CD14-positive monocyte (primary cell): ENCODE results near the gene ZNF229. TPM values are rescaled to one million over a fixed set of nuclear protein-coding genes. Genes with fewer than 3 reads are reported as not detected.
"Not testable (repeated sequence)": the region's sequence is repeated elsewhere in the genome, so short reads cannot be mapped to it uniquely, and the experiment has no call there.

Experiments
- DNase-seq, 3 donors: peaks; one replicate each; pipeline ENCODE4 v3.0.0-alpha.2; 2011 to 2022
- H2AFZ ChIP-seq: 2 replicates; pipeline ENCODE4 v1.6.0; 2012; ENCODE audit warnings: mild to moderate bottlenecking, low read depth, low read length, inconsistent platforms; ENCODE audit not compliant: insufficient read depth, poor library complexity, severe bottlenecking
- H3K27ac ChIP-seq, 2 donors: 1 replicate in 1 of 2; 2 replicates in 1 of 2; pipeline ENCODE4 v1.5.1; 2012 to 2013; ENCODE audit warnings: low read length in 2 of 2, control low read depth in 1 of 2, inconsistent platforms in 1 of 2, low read depth in 1 of 2, mild to moderate bottlenecking in 1 of 2
- H3K27me3 ChIP-seq, 2 donors: one replicate each; pipeline versions ENCODE4 v1.6.0 to v1.6.1; 2011 to 2013; ENCODE audit warnings: low read length in 2 of 2; ENCODE audit not compliant: control insufficient read depth in 2 of 2, insufficient read depth in 2 of 2
- H3K36me3 ChIP-seq, 2 donors: replicated peaks in 1 of 2; 1 replicate in 1 of 2; 2 replicates in 1 of 2; pipeline versions ENCODE4 v1.5.1 to v1.6.1; 2012 to 2013; ENCODE audit warnings: low read length in 2 of 2, control low read depth in 1 of 2, inconsistent platforms in 1 of 2, mild to moderate bottlenecking in 1 of 2; ENCODE audit not compliant: insufficient read depth in 2 of 2, control insufficient read depth in 1 of 2
- H3K4me1 ChIP-seq, 2 donors: 1 replicate in 1 of 2; 2 replicates in 1 of 2; pipeline versions ENCODE4 v1.5.1 to v1.6.1; 2012 to 2013; ENCODE audit warnings: low read length in 2 of 2, control low read depth in 1 of 2, inconsistent platforms in 1 of 2, mild to moderate bottlenecking in 1 of 2, moderate library complexity in 1 of 2; ENCODE audit not compliant: insufficient read depth in 2 of 2, control insufficient read depth in 1 of 2
- H3K4me2 ChIP-seq: replicated peaks from 2 replicates; pipeline ENCODE3; 2012; ENCODE audit warnings: low read length, moderate library complexity, mild to moderate bottlenecking; ENCODE audit not compliant: poor library complexity, severe bottlenecking; ENCODE audit errors: extremely low read depth
- H3K4me3 ChIP-seq, 3 experiments: fragments of 200-600 bp in 1 of 3; sonication (generic) in 1 of 3; replicated peaks in 1 of 3; 1 replicate in 2 of 3; 2 replicates in 1 of 3; pipeline ENCODE4 v1.5.1; 2011 to 2013; ENCODE audit warnings: low read length in 3 of 3, mild to moderate bottlenecking in 3 of 3, control low read depth in 2 of 3, low read depth in 2 of 3, inconsistent platforms in 1 of 3, moderate library complexity in 1 of 3
- H3K79me2 ChIP-seq: 2 replicates; pipeline ENCODE4 v1.6.0; 2012; ENCODE audit warnings: mild to moderate bottlenecking, control low read depth, inconsistent platforms, low read length, moderate library complexity; ENCODE audit not compliant: insufficient read depth
- H3K9ac ChIP-seq: 2 replicates; pipeline ENCODE4 v1.6.0; 2017; ENCODE audit warnings: low read length, mild to moderate bottlenecking; ENCODE audit not compliant: insufficient read depth, poor library complexity, severe bottlenecking
- H3K9me3 ChIP-seq, 2 donors: replicated peaks in 1 of 2; 1 replicate in 1 of 2; 2 replicates in 1 of 2; pipeline versions ENCODE4 v1.5.1 to v1.6.1; 2012 to 2013; ENCODE audit warnings: low read length in 2 of 2, control low read depth in 1 of 2; ENCODE audit not compliant: control insufficient read depth in 1 of 2, insufficient read depth in 1 of 2
- H4K20me1 ChIP-seq: 2 replicates; pipeline ENCODE4 v1.6.0; 2012; ENCODE audit warnings: mild to moderate bottlenecking, low read length, control low read depth, moderate library complexity; ENCODE audit not compliant: insufficient read depth
- H3K27ac Mint-ChIP-seq, 7 donors: one replicate each; pipeline ENCODE4 v1.8.0; 2020; ENCODE audit warnings: mild to moderate bottlenecking in 7 of 7, mixed read lengths in 7 of 7, moderate library complexity in 6 of 7, inconsistent platforms in 2 of 7
- H3K27me3 Mint-ChIP-seq, 3 donors: one replicate each; pipeline ENCODE4 v1.8.0; 2021 to 2022; ENCODE audit warnings: low read depth in 3 of 3, mild to moderate bottlenecking in 3 of 3, mixed read lengths in 3 of 3, moderate library complexity in 3 of 3, inconsistent platforms in 1 of 3
- H3K36me3 Mint-ChIP-seq, 2 donors: one replicate each; pipeline ENCODE4 v1.8.0; 2020; ENCODE audit warnings: mixed read lengths in 2 of 2, inconsistent platforms in 1 of 2, mild to moderate bottlenecking in 1 of 2
- H3K4me1 Mint-ChIP-seq: one replicate; pipeline ENCODE4 v1.8.0; 2020; ENCODE audit warnings: mild to moderate bottlenecking, mixed read lengths
- H3K4me3 Mint-ChIP-seq, 2 donors: one replicate each; pipeline ENCODE4 v1.8.0; 2020; ENCODE audit warnings: mild to moderate bottlenecking in 2 of 2, mixed read lengths in 2 of 2, moderate library complexity in 1 of 2
- H3K9me3 Mint-ChIP-seq, 7 donors: one replicate each; pipeline ENCODE4 v1.8.0; 2020 to 2022; ENCODE audit warnings: mixed read lengths in 7 of 7, mild to moderate bottlenecking in 6 of 7, moderate library complexity in 6 of 7, inconsistent platforms in 2 of 7
- CTCF ChIP-seq: fragments of 200-600 bp; IDR thresholded peaks from one replicate; pipeline ENCODE4 v1.8.0; 2022; ENCODE audit warnings: antibody characterized with exemption, mild to moderate bottlenecking
- whole genome bisulfite sequencing: methylation state at CpG from one replicate; pipeline ENCODE4 v1.1.5; 2013; ENCODE audit warnings: missing lambda C conversion rate; ENCODE audit not compliant: insufficient coverage; 5-methylcytosine and 5-hydroxymethylcytosine counted together
- intact Hi-C, 2 donors: fragments of 100-400 bp; cut with micrococcal nuclease; formaldehyde crosslinking; loops; one replicate each; pipeline versions ENCODE4 v1.15.0 to v1.15.1; 2023
- polyA plus RNA-seq, 3 donors: library from polyadenylated mRNA; depleted of rRNA in 1 of 3; unstranded in 2 of 3; stranded (reverse) in 1 of 3; fragments of 300-500 nt in 2 of 3; fragments of >200 nt in 1 of 3; fragmentation: Illumina TruSeq in 2 of 3; gene quantifications; 1 replicate in 2 of 3; 2 replicates in 1 of 3; pipeline ENCODE4 v1.2.3, GENCODE V29; 2012 to 2021

ZNF229 gene
- polyA plus RNA-seq, 3 donors, result 0.03 TPM; not detected in 2

- H3K4me1 ChIP-seq, H2AFZ ChIP-seq, H3K4me1 Mint-ChIP-seq, H3K27me3 ChIP-seq, H3K4me3 Mint-ChIP-seq, H3K27ac Mint-ChIP-seq, H3K27ac ChIP-seq, H3K4me2 ChIP-seq, H3K36me3 Mint-ChIP-seq, intact Hi-C loops, H3K9ac ChIP-seq, H3K79me2 ChIP-seq, H3K36me3 ChIP-seq, H4K20me1 ChIP-seq, H3K4me3 ChIP-seq, DNase-seq, H3K27me3 Mint-ChIP-seq: not testable (repeated sequence)
- peaks cover 33 to 56% (median 45%) of the 10 kb centered on the region in 7 donors for H3K9me3 Mint-ChIP-seq
- peaks cover 79 to 84% of the 10 kb centered on the region in 2 donors for H3K9me3 ChIP-seq
- no CpG with 5 or more reads among the region's 13 CpGs for WGBS
These were observed 7.7 kb upstream of the ZNF229 start for GRCh38 chr19:44456016-44456415.

GRCh38 chr19:44455100-44455499, 6.8 kb upstream of the ZNF229 start:
- Histone ChIP-seq H3K9me3 (peaks cover 86 to 87% of the 10 kb centered on the region in 2 donors), H3K27me3 (no peaks in the 10 kb centered on the region), H3K4me3 (no peak overlapping the region), H4K20me1 (no peaks in the 10 kb centered on the region), H3K4me2 (no peak overlapping the region), H3K4me1 (no peaks in the 10 kb centered on the region), H3K36me3 (no peaks in the 10 kb centered on the region), H3K79me2 (no peaks in the 10 kb centered on the region), H3K27ac (no peak overlapping the region), H3K9ac (no peak overlapping the region), H2AFZ (no peak overlapping the region)
- Mint-ChIP-seq H3K27me3 (no peaks in the 10 kb centered on the region), H3K4me3 (no peak overlapping the region), H3K36me3 (no peaks in the 10 kb centered on the region), H3K9me3 (peaks cover 36 to 64% (median 48%) of the 10 kb centered on the region in 7 donors), H3K27ac (no peak overlapping the region), H3K4me1 (no peaks in the 10 kb centered on the region)
- 92% methylated on average over 2 of the region's 4 CpGs for WGBS
- intact Hi-C loops, result no loop called here
- DNase-seq, result no peak
- no peak for TF ChIP-seq CTCF
